ENCODE data around the gene FAM234A. TPM values are rescaled to one million over a fixed set of nuclear protein-coding genes. Genes with fewer than 3 reads are reported as not detected.

Gene FAM234A
- total RNA-seq, 1 experiment from 2014 or later, result 72.4 TPM

- intact Hi-C loops (cut with micrococcal nuclease; ENCODE audit: unreplicated experiment), result no loop called here
- no peak overlapping the region for H3K27ac ChIP-seq (ENCODE audit: low read depth, low read length, poor library complexity, severe bottlenecking)
- H3K36me3 ChIP-seq (ENCODE audit: insufficient read depth, low read length, poor library complexity, severe bottlenecking), result peaks cover 46% of the 10 kb centered on the region
- no peak overlapping the region for H3K4me3 ChIP-seq (ENCODE audit: low read depth, low read length, poor library complexity, severe bottlenecking)
- no peaks in the 10 kb centered on the region for H3K9me3 ChIP-seq (ENCODE audit: low read depth, low read length, poor library complexity, severe bottlenecking)
- no peaks in the 10 kb centered on the region for H3K27me3 ChIP-seq (replicated peaks; ENCODE audit: insufficient read depth, low read depth, low read length, poor library complexity)
- BruUV-seq (replicated peaks), result no TSS peak
- ChIA-PET CTCF (no interaction called here), POLR2A (ENCODE audit: low non-redundant PET) (no interaction called here)
- TF ChIP-seq EZH2 (IDR thresholded peaks at IDR 0.05; ENCODE audit: borderline replicate concordance, low read depth, low read length, poor library complexity, severe bottlenecking), result no peak
- no peak for TF ChIP-seq CTCF (conservative IDR thresholded peaks at IDR 0.05; ENCODE audit: low read depth, low read length)
- no peak for DNase-seq (ENCODE audit: low spot score)
- H3K4me1 ChIP-seq (ENCODE audit: insufficient read depth, low read length, poor library complexity, severe bottlenecking), result no peaks in the 10 kb centered on the region
Measured at GRCh38 chr16:187330-187729, 47.3 kb upstream of the FAM234A start.

GRCh38 chr16:188674-189073 is 45.9 kb upstream of the FAM234A start:
- intact Hi-C loops (cut with micrococcal nuclease; ENCODE audit: unreplicated experiment), result no loop called here
- TF ChIP-seq EZH2 (IDR thresholded peaks at IDR 0.05; ENCODE audit: borderline replicate concordance, low read depth, low read length, poor library complexity, severe bottlenecking), result no peak
- TF ChIP-seq CTCF (conservative IDR thresholded peaks at IDR 0.05; ENCODE audit: low read depth, low read length), result peak; percentile 34
- Histone ChIP-seq H3K27ac (ENCODE audit: low read depth, low read length, poor library complexity, severe bottlenecking) (no peak overlapping the region), H3K4me3 (ENCODE audit: low read depth, low read length, poor library complexity, severe bottlenecking) (no peak overlapping the region), H3K36me3 (ENCODE audit: insufficient read depth, low read length, poor library complexity, severe bottlenecking) (peaks cover 60% of the 10 kb centered on the region), H3K9me3 (ENCODE audit: low read depth, low read length, poor library complexity, severe bottlenecking) (no peaks in the 10 kb centered on the region), H3K4me1 (ENCODE audit: insufficient read depth, low read length, poor library complexity, severe bottlenecking) (no peaks in the 10 kb centered on the region), H3K27me3 (replicated peaks; ENCODE audit: insufficient read depth, low read depth, low read length, poor library complexity) (no peaks in the 10 kb centered on the region)
- POLR2A ChIA-PET (ENCODE audit: low non-redundant PET), result interaction anchor here (0.7 kb wide), 1 partner anchor 1390 kb away, joined by 25 read pairs; no protein-coding TSS in a partner anchor
- CTCF ChIA-PET, result interaction anchor here (1.0 kb wide), 1 partner anchor 15 kb away, joined by 3 read pairs; no protein-coding TSS in a partner anchor
- BruUV-seq (replicated peaks), result no TSS peak
- DNase-seq (ENCODE audit: low spot score), result no peak

GRCh38 chr16:189604-190186 is 44.9 kb upstream of the FAM234A start:
- no peak for DNase-seq (ENCODE audit: low spot score)
- BruUV-seq (replicated peaks), result no TSS peak
- H3K27ac ChIP-seq (ENCODE audit: low read depth, low read length, poor library complexity, severe bottlenecking), result no peak overlapping the region
- H3K4me3 ChIP-seq (ENCODE audit: low read depth, low read length, poor library complexity, severe bottlenecking), result no peak overlapping the region
- no peaks in the 10 kb centered on the region for H3K4me1 ChIP-seq (ENCODE audit: insufficient read depth, low read length, poor library complexity, severe bottlenecking)
- ChIA-PET CTCF (no interaction called here), POLR2A (ENCODE audit: low non-redundant PET) (no interaction called here)
- TF ChIP-seq CTCF (conservative IDR thresholded peaks at IDR 0.05; ENCODE audit: low read depth, low read length) (no peak), EZH2 (IDR thresholded peaks at IDR 0.05; ENCODE audit: borderline replicate concordance, low read depth, low read length, poor library complexity, severe bottlenecking) (no peak)
- no peaks in the 10 kb centered on the region for H3K9me3 ChIP-seq (ENCODE audit: low read depth, low read length, poor library complexity, severe bottlenecking)
- H3K27me3 ChIP-seq (replicated peaks; ENCODE audit: insufficient read depth, low read depth, low read length, poor library complexity), result no peaks in the 10 kb centered on the region
- intact Hi-C loops (cut with micrococcal nuclease; ENCODE audit: unreplicated experiment), result no loop called here
- peaks cover 70% of the 10 kb centered on the region for H3K36me3 ChIP-seq (ENCODE audit: insufficient read depth, low read length, poor library complexity, severe bottlenecking)

Measured in A673 (cell line).